K562 (cell line): Measurements from ENCODE around the gene TMEM41A. TPM values are rescaled to one million over a fixed set of nuclear protein-coding genes. Genes with fewer than 3 reads are reported as not detected.

Experiments used
- ARHGAP35 ChIP-seq: fragments of 450-650 bp; IDR thresholded peaks from 2 replicates; pipeline ENCODE4 v1.6.1; 2018; ENCODE audit not compliant: partially characterized antibody
- BRD9 ChIP-seq: fragments of 450-650 bp; IDR thresholded peaks from 2 replicates; pipeline ENCODE4 v1.6.1; 2018; ENCODE audit warnings: low read depth; ENCODE audit not compliant: partially characterized antibody
- CHD4 ChIP-seq: fragments of 200-600 bp; sonication (generic); IDR thresholded peaks from 3 replicates; pipeline ENCODE4 v1.6.1; 2012; ENCODE audit warnings: low read depth, mild to moderate bottlenecking, mixed read lengths, low read length, inconsistent platforms; ENCODE audit not compliant: insufficient read depth, insufficient replicate concordance, poor library complexity, severe bottlenecking
- ERF ChIP-seq: fragments of 450-650 bp; formaldehyde crosslinking; IDR thresholded peaks from 2 replicates; pipeline ENCODE4 v1.4.0; 2020; ENCODE audit warnings: mild to moderate bottlenecking, mixed read lengths
- ETV6 ChIP-seq, 3 experiments: fragments of 150-350 bp in 1 of 3; sonication (generic) in 1 of 3; formaldehyde crosslinking in 1 of 3; IDR thresholded peaks; 2 replicates each; pipeline versions ENCODE4 v1.6.1 to v1.8.0; 2014 to 2022; ENCODE audit warnings: borderline replicate concordance in 2 of 3, low read depth in 2 of 3, antibody characterized with exemption in 1 of 3, low read length in 1 of 3, mild to moderate bottlenecking in 1 of 3, missing genetic modification reagents in 1 of 3
- HDAC6 ChIP-seq: IDR thresholded peaks from 2 replicates; pipeline ENCODE4 v1.6.1; 2012; ENCODE audit warnings: low read depth, mild to moderate bottlenecking, control low read depth, inconsistent platforms, low read length, moderate library complexity
- HNRNPLL ChIP-seq: fragments of 200-400 bp; formaldehyde crosslinking; IDR thresholded peaks from 2 replicates; pipeline ENCODE4 v1.6.1; 2017; ENCODE audit warnings: low read length, low read depth, mild to moderate bottlenecking; ENCODE audit not compliant: poor library complexity, severe bottlenecking
- KAT2B ChIP-seq: IDR thresholded peaks from one replicate; pipeline ENCODE4 v1.6.1; 2012; ENCODE audit warnings: low read depth, mild to moderate bottlenecking, control low read depth, inconsistent platforms, low read length, moderate library complexity
- MEF2D ChIP-seq: conservative IDR thresholded peaks from 2 replicates; pipeline ENCODE4 v1.6.1; 2016; ENCODE audit warnings: low read depth, missing genetic modification characterization, missing compliant biosample characterization
- NCOA4 ChIP-seq: fragments of 450-650 bp; IDR thresholded peaks from 2 replicates; pipeline ENCODE4 v1.6.1; 2018; ENCODE audit warnings: mild to moderate bottlenecking; ENCODE audit not compliant: partially characterized antibody
- NFXL1 ChIP-seq: fragments of 450-650 bp; formaldehyde crosslinking; IDR thresholded peaks from 2 replicates; pipeline ENCODE4 v1.4.0; 2021; ENCODE audit warnings: mild to moderate bottlenecking
- NR3C1 ChIP-seq: sonication (generic); formaldehyde crosslinking; IDR thresholded peaks from 2 replicates; pipeline ENCODE4 v1.8.1; 2022; ENCODE audit warnings: missing genetic modification reagents
- PURB ChIP-seq: sonication (generic); formaldehyde crosslinking; IDR thresholded peaks from 2 replicates; pipeline ENCODE4 v1.9.0; 2021; ENCODE audit warnings: low read depth, mild to moderate bottlenecking, missing genetic modification reagents
- RFX1 ChIP-seq: fragments of 450-650 bp; IDR thresholded peaks from 2 replicates; pipeline ENCODE4 v1.6.1; 2016; ENCODE audit warnings: mild to moderate bottlenecking, moderate library complexity
- TRIM28 ChIP-seq: fragments of 450-650 bp; IDR thresholded peaks from 2 replicates; pipeline ENCODE4 v1.6.1; 2017
- ZBTB8A ChIP-seq: fragments of 450-650 bp; IDR thresholded peaks from 2 replicates; pipeline ENCODE4 v1.6.1; 2018; ENCODE audit warnings: mild to moderate bottlenecking, moderate library complexity; ENCODE audit not compliant: partially characterized antibody
- ZNF133 ChIP-seq: fragments of 250-450 bp; sonication (Bioruptor Pico); IDR thresholded peaks from 2 replicates; pipeline ENCODE4 v1.4.0; 2020; ENCODE audit warnings: mild to moderate bottlenecking
- ZNF444 ChIP-seq: fragments of 250-450 bp; sonication (Bioruptor Pico); IDR thresholded peaks from 2 replicates; pipeline ENCODE4 v1.4.0; 2020; ENCODE audit warnings: mild to moderate bottlenecking, moderate library complexity
- ZNF75A ChIP-seq: fragments of 450-650 bp; formaldehyde crosslinking; IDR thresholded peaks from 2 replicates; pipeline ENCODE4 v1.4.0; 2020; ENCODE audit warnings: mild to moderate bottlenecking
- polyA plus RNA-seq, 8 experiments: library from polyadenylated mRNA; depleted of rRNA in 4 of 8; stranded (reverse) in 5 of 8; unstranded in 3 of 8; fragments of >200 nt; fragmentation: Nextera tagmentation in 2 of 8; fragmentation: Illumina TruSeq in 1 of 8; extraction: Ambion mirVana in 2 of 8; extraction: Trizol in 1 of 8; gene quantifications; 2 replicates each; pipeline versions ENCODE4 v1.2.1 to v1.2.3, GENCODE V29; 2011 to 2014; ENCODE audit warnings: inconsistent platforms in 1 of 8, missing spikeins in 1 of 8
- total RNA-seq, 7 experiments: library from RNA; depleted of rRNA in 6 of 7; stranded (reverse); fragments of >200 nt in 6 of 7; fragmentation: Illumina TruSeq in 2 of 7; extraction: Trizol in 2 of 7; gene quantifications; 2 replicates each; pipeline versions ENCODE4 v1.2.1 to v1.2.3, GENCODE V29; 2011 to 2021; ENCODE audit warnings: low replicate concordance in 1 of 7
- TF ChIP-seq, protein P1 (sequence below): fragments of 450-650 bp; IDR thresholded peaks from 2 replicates; pipeline ENCODE4 v1.6.1; 2016; ENCODE audit warnings: low read depth, mild to moderate bottlenecking, moderate library complexity
- TF ChIP-seq, protein P2 (sequence below): fragments of 250-450 bp; sonication (Bioruptor Pico); IDR thresholded peaks from 2 replicates; pipeline ENCODE4 v1.4.0; 2020

TMEM41A gene
- total and polyA plus RNA-seq, 9 of the 15 experiments (the other 6 are each of a cell fraction or from before 2014, with no cell fraction given): 22.5 to 65.9 (median 31.5) TPM

DNA sequence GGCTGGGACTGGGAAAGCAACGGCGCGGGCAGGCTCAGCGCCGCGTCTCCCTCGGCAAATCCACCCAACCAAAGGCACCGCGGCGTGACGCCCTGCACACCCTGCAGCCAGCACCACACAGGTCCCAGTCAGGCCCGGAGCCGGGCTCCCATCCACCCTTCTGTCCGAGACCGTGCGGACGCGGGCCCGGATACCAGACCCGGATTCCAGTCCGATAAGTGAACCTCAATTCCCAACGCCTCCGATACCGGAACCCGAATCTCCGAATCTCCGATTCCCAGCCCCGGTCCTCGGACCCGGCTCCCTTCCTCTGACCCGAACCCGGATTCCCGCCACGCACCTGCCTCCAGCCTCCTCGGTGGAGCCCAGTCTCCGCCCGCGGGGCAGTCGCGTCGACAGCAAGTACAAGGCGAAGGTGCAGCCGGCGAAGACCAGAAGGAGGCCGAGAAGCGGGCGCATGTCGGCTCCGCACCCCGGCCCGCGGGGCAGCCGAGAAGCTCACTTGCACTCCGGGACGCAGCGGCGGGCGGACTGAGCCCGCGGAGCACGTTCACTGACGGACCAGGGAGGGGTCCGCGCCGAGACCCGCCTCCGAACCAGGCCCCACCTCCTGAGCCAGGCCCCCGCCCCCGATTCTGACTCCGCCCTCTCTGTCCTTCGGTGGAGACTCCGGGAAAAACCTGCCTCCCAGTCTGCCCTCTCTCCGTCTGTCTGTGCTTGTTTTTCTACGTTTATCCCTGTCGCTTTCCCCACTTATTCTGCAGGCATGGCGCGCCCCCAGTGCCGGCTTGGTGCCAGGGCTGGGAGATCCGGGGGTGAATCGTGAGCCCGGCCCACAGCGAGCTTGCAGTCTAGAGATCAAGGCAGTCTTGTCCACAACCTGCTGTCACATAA lies at the start of gene TMEM41A (continued):
- TF ChIP-seq KAT2B (no peak), ZNF75A (CRISPR knock-in tag) (no peak), ETV6 (IDR thresholded peaks at IDR 0.05; ENCODE audit: borderline replicate concordance in 1 of 2, low read depth in 2 of 2, low read length in 1 of 2) (peak in 1 of 2 experiments; percentile 31; a peak in 1 of 4 replicates), ETV6 (CRISPR knock-in tag; IDR thresholded peaks at IDR 0.05; ENCODE audit: borderline replicate concordance) (0 out of 2 replicates have a peak, but pooled peaks have one; percentile 19), PURB (CRISPR knock-in tag) (no peak), ZNF444 (CRISPR knock-in tag) (no peak), BRD9 (no peak), MEF2D (tag) (0 out of 2 replicates have a peak, but pooled peaks have one; percentile 32), NR3C1 (CRISPR knock-in tag) (0 out of 2 replicates have a peak, but pooled peaks have one; percentile 33), ARHGAP35 (no peak), ZBTB8A (no peak), TRIM28 (peak; percentile 98), HDAC6 (no peak), HNRNPLL (peak; percentile 47), CHD4 (no peak), ERF (CRISPR knock-in tag) (no peak), ZNF133 (CRISPR knock-in tag) (no peak), RFX1 (no peak), NCOA4 (no peak), NFXL1 (CRISPR knock-in tag) (no peak)
- TF ChIP-seq, protein P1, sequence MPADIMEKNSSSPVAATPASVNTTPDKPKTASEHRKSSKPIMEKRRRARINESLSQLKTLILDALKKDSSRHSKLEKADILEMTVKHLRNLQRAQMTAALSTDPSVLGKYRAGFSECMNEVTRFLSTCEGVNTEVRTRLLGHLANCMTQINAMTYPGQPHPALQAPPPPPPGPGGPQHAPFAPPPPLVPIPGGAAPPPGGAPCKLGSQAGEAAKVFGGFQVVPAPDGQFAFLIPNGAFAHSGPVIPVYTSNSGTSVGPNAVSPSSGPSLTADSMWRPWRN: no peak
- TF ChIP-seq, protein P2, sequence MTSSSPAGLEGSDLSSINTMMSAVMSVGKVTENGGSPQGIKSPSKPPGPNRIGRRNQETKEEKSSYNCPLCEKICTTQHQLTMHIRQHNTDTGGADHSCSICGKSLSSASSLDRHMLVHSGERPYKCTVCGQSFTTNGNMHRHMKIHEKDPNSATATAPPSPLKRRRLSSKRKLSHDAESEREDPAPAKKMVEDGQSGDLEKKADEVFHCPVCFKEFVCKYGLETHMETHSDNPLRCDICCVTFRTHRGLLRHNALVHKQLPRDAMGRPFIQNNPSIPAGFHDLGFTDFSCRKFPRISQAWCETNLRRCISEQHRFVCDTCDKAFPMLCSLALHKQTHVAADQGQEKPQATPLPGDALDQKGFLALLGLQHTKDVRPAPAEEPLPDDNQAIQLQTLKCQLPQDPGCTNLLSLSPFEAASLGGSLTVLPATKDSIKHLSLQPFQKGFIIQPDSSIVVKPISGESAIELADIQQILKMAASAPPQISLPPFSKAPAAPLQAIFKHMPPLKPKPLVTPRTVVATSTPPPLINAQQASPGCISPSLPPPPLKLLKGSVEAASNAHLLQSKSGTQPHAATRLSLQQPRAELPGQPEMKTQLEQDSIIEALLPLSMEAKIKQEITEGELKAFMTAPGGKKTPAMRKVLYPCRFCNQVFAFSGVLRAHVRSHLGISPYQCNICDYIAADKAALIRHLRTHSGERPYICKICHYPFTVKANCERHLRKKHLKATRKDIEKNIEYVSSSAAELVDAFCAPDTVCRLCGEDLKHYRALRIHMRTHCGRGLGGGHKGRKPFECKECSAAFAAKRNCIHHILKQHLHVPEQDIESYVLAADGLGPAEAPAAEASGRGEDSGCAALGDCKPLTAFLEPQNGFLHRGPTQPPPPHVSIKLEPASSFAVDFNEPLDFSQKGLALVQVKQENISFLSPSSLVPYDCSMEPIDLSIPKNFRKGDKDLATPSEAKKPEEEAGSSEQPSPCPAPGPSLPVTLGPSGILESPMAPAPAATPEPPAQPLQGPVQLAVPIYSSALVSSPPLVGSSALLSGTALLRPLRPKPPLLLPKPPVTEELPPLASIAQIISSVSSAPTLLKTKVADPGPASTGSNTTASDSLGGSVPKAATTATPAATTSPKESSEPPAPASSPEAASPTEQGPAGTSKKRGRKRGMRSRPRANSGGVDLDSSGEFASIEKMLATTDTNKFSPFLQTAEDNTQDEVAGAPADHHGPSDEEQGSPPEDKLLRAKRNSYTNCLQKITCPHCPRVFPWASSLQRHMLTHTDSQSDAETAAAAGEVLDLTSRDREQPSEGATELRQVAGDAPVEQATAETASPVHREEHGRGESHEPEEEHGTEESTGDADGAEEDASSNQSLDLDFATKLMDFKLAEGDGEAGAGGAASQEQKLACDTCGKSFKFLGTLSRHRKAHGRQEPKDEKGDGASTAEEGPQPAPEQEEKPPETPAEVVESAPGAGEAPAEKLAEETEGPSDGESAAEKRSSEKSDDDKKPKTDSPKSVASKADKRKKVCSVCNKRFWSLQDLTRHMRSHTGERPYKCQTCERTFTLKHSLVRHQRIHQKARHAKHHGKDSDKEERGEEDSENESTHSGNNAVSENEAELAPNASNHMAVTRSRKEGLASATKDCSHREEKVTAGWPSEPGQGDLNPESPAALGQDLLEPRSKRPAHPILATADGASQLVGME (CRISPR knock-in tag): peak; percentile 71; the same call in 1 of the 2 replicates
